ENCODE data around the gene ABHD5. TPM values are rescaled to one million over a fixed set of nuclear protein-coding genes. Genes with fewer than 3 reads are reported as not detected.
A peak's percentile ranks its signal among the peaks of the same experiment; 100 is the strongest.

The ABHD5 gene
- total and polyA plus RNA-seq, 7 experiments from 2014 or later = 4.2 to 21.0 (median 6.4) TPM

DNA sequence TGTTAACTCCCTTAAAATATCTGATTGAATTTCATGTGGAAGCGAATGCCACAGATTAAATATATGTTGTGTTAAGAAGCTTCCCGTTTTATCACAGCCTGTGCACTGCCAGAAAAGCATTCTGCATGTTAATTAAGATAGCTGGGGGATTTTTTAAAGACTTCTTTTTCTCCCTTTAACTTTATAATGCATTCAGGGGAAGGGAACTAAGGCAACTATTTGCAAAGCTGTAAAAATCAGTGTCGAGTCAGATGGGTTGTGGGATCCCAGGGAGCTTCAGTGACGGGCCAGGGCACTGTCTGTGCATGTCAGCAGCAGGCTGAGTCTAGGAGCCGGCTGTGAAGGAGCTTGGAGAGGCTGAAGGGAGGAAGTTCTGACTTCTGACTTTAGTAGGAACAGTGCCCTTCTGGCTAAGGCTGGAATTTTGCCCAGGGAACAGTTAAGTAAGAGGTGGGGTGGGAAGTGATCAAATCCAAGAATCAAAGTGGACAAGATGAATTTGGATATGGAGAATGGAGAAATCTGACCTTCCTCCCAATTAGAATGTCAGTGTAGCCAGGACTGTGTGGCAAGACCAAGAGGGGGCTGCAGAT is 77.7 kb downstream of the ABHD5 start:
- POLR2A ChIA-PET = interaction anchor here (0.7 to 1.9 kb wide), 2 partner anchors 10 to 14 kb away, joined by 3 to 11 read pairs; no protein-coding TSS in a partner anchor
- H3K9me3 Mint-ChIP-seq = no peaks in the 10 kb centered on the region

DNA sequence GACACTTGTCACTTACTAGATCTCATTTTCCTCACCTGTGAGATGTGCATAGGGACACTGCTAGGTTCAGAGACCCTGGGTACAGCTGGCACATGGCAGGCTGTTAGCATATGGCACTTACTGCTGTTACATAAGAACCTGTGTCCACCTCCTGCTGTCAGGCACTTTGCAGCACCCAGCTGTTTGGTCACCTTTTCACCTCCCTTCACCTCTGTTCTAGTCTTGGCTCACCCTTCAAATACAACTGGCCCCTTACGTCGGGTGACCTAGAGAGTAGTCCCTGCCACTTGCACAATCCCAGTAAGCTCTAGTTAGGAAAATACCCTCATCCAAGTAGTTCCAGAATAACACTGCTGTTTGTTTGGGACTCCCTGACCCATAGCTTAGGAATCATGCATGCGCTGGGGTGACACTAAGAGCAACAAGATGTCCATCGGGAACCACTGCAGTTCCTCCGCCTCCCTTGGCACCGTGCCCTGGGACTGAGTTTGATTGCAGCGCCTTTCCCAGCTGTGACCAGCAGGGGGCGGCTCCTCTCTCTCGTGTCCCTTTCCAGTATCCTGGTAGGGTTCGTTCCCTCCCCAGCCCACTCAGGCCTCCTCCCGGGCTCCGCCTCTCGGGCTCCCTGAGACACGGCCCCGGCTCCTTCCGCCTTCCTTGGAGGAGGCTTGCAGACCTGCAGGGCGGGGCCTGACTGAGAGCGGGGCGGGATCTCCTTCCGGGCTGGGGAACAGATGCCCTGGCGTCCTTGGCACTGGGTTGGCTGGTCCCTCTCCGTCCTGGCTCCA is 78.6 kb downstream of the ABHD5 start:
- ATAC-seq (peak; percentile 75), DNase-seq (peak; percentile 48 to 76 (median 68))
- H3K27ac ChIP-seq (ENCODE audit: low read depth, low read length) = no peak overlapping the region
- Mint-ChIP-seq H3K9me3 (no peaks in the 10 kb centered on the region), H3K4me3 (peak overlapping the region in 9 of 10 donors; percentile 0 to 66 (median 35)), H3K27me3 (peaks cover 0 to 21% (median 0%) of the 10 kb centered on the region in 5 donors), H3K4me1 (peaks cover 5 to 20% (median 10%) of the 10 kb centered on the region in 7 donors), H3K27ac (peak overlapping the region in 1 of 9 donors; percentile 15), H3K36me3 (no peaks in the 10 kb centered on the region)
- CTCF ChIA-PET = interaction anchor here (0.6 to 2.1 kb wide), 11 partner anchors 10 to 1802 kb away, joined by 3 to 10 read pairs (median 3); no protein-coding TSS in a partner anchor
- H3K27me3 ChIP-seq (ENCODE audit: control insufficient read depth in 2 of 2, insufficient read depth in 2 of 2, low read length in 2 of 2) = no peaks in the 10 kb centered on the region
- no peaks in the 10 kb centered on the region for H3K9me3 ChIP-seq (ENCODE audit: control insufficient read depth in 2 of 3, low read length in 3 of 3)
- no peak overlapping the region for H3K4me3 ChIP-seq (ENCODE audit: low read length)
- POLR2A ChIA-PET = interaction anchor here (0.7 to 1.9 kb wide), 2 partner anchors 11 to 14 kb away, joined by 3 to 11 read pairs; no protein-coding TSS in a partner anchor
- H3K36me3 ChIP-seq (ENCODE audit: control insufficient read depth in 2 of 3, insufficient read depth in 3 of 3, low read length in 3 of 3) = no peaks in the 10 kb centered on the region
- intact Hi-C loops (cut with micrococcal nuclease) = loop anchor here (1.0 kb wide), 2 partner anchors 14 to 429 kb away; no protein-coding TSS in a partner anchor
- H3K4me1 ChIP-seq (ENCODE audit: control insufficient read depth in 2 of 2, insufficient read depth in 2 of 2, low read length in 2 of 2) = peaks cover 14 to 20% of the 10 kb centered on the region in 2 donors

More for the DNA sequence above, 77.7 kb downstream of the ABHD5 start:
- no peaks in the 10 kb centered on the region for H3K27me3 ChIP-seq (ENCODE audit: control insufficient read depth in 2 of 2, insufficient read depth in 2 of 2, low read length in 2 of 2)
- Mint-ChIP-seq H3K4me1 (peaks cover 5 to 20% (median 10%) of the 10 kb centered on the region in 7 donors), H3K4me3 (no peak overlapping the region), H3K36me3 (no peaks in the 10 kb centered on the region), H3K27me3 (peaks cover 0 to 21% (median 0%) of the 10 kb centered on the region in 5 donors), H3K27ac (peak overlapping the region in 1 of 9 donors; percentile 10)
- CTCF ChIA-PET = interaction anchor here (0.6 to 2.1 kb wide), 9 partner anchors 9 to 1801 kb away, joined by 3 to 10 read pairs (median 3); no protein-coding TSS in a partner anchor
- H3K4me3 ChIP-seq (ENCODE audit: low read length) = no peak overlapping the region
- no peaks in the 10 kb centered on the region for H3K9me3 ChIP-seq (ENCODE audit: control insufficient read depth in 2 of 3, low read length in 3 of 3)
- H3K27ac ChIP-seq (ENCODE audit: low read depth, low read length) = no peak overlapping the region
- H3K36me3 ChIP-seq (ENCODE audit: control insufficient read depth in 2 of 3, insufficient read depth in 3 of 3, low read length in 3 of 3) = no peaks in the 10 kb centered on the region
- no peak for ATAC-seq
- intact Hi-C loops (cut with micrococcal nuclease) = no loop called here
- peaks cover 14 to 20% of the 10 kb centered on the region in 2 donors for H3K4me1 ChIP-seq (ENCODE audit: control insufficient read depth in 2 of 2, insufficient read depth in 2 of 2, low read length in 2 of 2)
- no peak for DNase-seq

DNA sequence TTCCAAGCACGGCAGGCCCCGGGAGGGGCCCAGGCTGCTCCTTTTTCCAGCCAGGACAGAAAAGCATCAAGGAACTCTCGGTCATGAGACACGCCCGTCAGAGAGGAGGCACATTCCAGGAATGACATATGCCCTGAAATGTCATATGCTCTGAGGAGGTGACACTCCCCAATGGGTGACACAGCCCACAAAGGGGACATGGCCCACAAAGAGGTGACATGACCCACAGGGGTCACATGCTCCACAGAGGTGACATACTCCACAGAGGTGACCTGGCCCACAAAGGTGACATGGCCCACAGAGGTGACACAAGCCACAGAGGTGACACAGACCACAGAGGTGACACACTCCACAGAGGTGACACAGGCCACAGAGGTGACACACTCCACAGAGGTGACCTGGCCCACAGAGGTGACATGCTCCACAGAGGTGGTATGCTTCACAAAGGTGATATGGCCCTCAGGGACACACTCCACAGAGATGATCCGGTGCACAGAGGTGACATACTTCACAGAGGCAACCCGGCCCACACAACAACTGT is 79.2 kb downstream of the ABHD5 start:
- Mint-ChIP-seq H3K27ac (peak overlapping the region in 1 of 9 donors; percentile 17), H3K9me3 (no peaks in the 10 kb centered on the region), H3K36me3 (no peaks in the 10 kb centered on the region), H3K4me3 (peak overlapping the region in 1 of 10 donors; percentile 0), H3K4me1 (peaks cover 5 to 20% (median 10%) of the 10 kb centered on the region in 7 donors), H3K27me3 (peaks cover 0 to 21% (median 0%) of the 10 kb centered on the region in 5 donors)
- no peaks in the 10 kb centered on the region for H3K27me3 ChIP-seq (ENCODE audit: control insufficient read depth in 2 of 2, insufficient read depth in 2 of 2, low read length in 2 of 2)
- no peaks in the 10 kb centered on the region for H3K9me3 ChIP-seq (ENCODE audit: control insufficient read depth in 2 of 3, low read length in 3 of 3)
- CTCF ChIA-PET = interaction anchor here (0.6 to 2.1 kb wide), 3 partner anchors 10 to 227 kb away, joined by 3 to 10 read pairs (median 9); no protein-coding TSS in a partner anchor
- DNase-seq (no peak), ATAC-seq (peak; percentile 29)
- peaks cover 14 to 20% of the 10 kb centered on the region in 2 donors for H3K4me1 ChIP-seq (ENCODE audit: control insufficient read depth in 2 of 2, insufficient read depth in 2 of 2, low read length in 2 of 2)
- H3K27ac ChIP-seq (ENCODE audit: low read depth, low read length) = no peak overlapping the region
- POLR2A ChIA-PET = interaction anchor here (1.9 kb wide), 1 partner anchor 11 kb away, joined by 11 read pairs; no protein-coding TSS in a partner anchor
- intact Hi-C loops (cut with micrococcal nuclease) = loop anchor here (1.0 to 5.0 kb wide), 3 partner anchors 15 to 428 kb away; partner anchors contain the start of gene ANO10 (in 1 of the 2)
- no peaks in the 10 kb centered on the region for H3K36me3 ChIP-seq (ENCODE audit: control insufficient read depth in 2 of 3, insufficient read depth in 3 of 3, low read length in 3 of 3)
- no peak overlapping the region for H3K4me3 ChIP-seq (ENCODE audit: low read length)

DNA sequence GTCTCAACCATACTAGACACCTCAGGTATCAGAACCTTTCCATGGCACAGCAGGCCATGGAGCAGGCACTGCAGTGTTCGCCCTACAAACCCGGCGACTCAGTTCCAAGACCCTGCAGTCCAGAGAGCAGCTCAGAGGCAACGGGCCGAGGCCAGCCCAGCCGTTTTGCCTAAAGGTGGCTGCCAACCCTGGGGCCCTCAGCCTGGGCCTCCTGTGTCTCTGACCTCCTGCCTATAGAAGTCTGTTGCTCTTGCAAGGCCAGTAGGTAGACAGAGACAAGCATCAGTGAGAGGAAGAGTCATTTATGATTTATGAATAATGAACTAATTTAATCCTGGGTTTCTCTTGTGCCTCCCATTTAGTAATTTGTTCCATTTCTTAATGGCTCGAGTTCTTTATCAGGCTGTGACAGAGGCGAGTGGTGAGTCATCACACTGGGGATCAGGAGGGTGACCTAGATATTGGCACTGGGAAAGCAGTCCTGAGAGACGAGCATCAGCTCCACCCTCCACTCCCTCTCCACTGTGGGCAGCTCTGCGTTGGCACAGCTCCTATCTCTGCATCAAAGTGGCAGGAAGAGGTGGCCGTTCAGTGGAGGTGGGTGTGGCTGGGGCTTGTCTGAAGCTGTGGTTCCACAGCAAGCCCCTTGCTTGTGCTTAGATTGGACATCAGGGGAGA is 79.8 kb downstream of the ABHD5 start:
- peaks cover 5 to 20% (median 10%) of the 10 kb centered on the region in 7 donors for H3K4me1 Mint-ChIP-seq
- CTCF ChIA-PET = interaction anchor here (0.6 kb wide), 1 partner anchor 277 kb away, joined by 5 read pairs; no protein-coding TSS in a partner anchor
- Histone ChIP-seq H3K9me3 (ENCODE audit: control insufficient read depth in 2 of 3, low read length in 3 of 3) (no peaks in the 10 kb centered on the region), H3K27me3 (ENCODE audit: control insufficient read depth in 2 of 2, insufficient read depth in 2 of 2, low read length in 2 of 2) (no peaks in the 10 kb centered on the region), H3K27ac (ENCODE audit: low read depth, low read length) (no peak overlapping the region), H3K4me3 (ENCODE audit: low read length) (no peak overlapping the region), H3K4me1 (ENCODE audit: control insufficient read depth in 2 of 2, insufficient read depth in 2 of 2, low read length in 2 of 2) (peaks cover 14 to 20% of the 10 kb centered on the region in 2 donors), H3K36me3 (ENCODE audit: control insufficient read depth in 2 of 3, insufficient read depth in 3 of 3, low read length in 3 of 3) (no peaks in the 10 kb centered on the region)
- peak overlapping the region in 2 of 9 donors; percentile 39 to 81 for H3K27ac Mint-ChIP-seq
- H3K36me3 Mint-ChIP-seq = no peaks in the 10 kb centered on the region
- DNase-seq = no peak
- H3K4me3 Mint-ChIP-seq = no peak overlapping the region
- POLR2A ChIA-PET = no interaction called here
- no peaks in the 10 kb centered on the region for H3K9me3 Mint-ChIP-seq
- ATAC-seq = peak; percentile 32
- intact Hi-C loops (cut with micrococcal nuclease) = loop anchor here in 1 of 2 donors (5.0 kb wide), 1 partner anchor 148 kb away; the partner anchor contains the start of gene ANO10
- peaks cover 0 to 21% (median 0%) of the 10 kb centered on the region in 5 donors for H3K27me3 Mint-ChIP-seq

DNA sequence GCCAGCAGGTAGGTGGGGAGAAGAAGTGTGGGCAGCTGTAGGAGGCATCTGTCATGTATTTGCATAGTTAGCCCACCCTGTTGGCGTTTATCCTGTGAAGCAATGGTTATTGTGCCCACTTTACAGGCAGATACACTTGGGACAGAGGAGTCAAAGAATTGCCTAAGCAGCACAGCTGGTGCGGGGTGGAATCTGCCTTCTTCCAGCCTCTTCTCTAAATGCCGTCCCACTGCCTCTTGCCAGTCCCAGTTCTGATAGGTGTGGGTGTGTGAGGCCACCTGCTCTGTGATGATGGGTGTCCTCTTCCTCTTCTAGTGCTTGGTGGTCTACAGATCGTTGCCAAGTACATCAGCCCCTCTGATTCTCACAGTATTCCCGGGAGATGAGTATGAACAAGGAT is 80.9 kb downstream of the ABHD5 start:
- DNase-seq = no peak
- H3K4me1 Mint-ChIP-seq = peaks cover 5 to 20% (median 10%) of the 10 kb centered on the region in 7 donors
- peaks cover 0 to 3% (median 0%) of the 10 kb centered on the region in 11 donors for H3K9me3 Mint-ChIP-seq
- H3K27ac ChIP-seq (ENCODE audit: low read depth, low read length) = no peak overlapping the region
- ATAC-seq = no peak
- H3K9me3 ChIP-seq (ENCODE audit: control insufficient read depth in 2 of 3, low read length in 3 of 3) = no peaks in the 10 kb centered on the region
- H3K36me3 ChIP-seq (ENCODE audit: control insufficient read depth in 2 of 3, insufficient read depth in 3 of 3, low read length in 3 of 3) = no peaks in the 10 kb centered on the region
- no peak overlapping the region for H3K4me3 Mint-ChIP-seq
- ChIA-PET POLR2A (no interaction called here), CTCF (no interaction called here)
- no peak overlapping the region for H3K4me3 ChIP-seq (ENCODE audit: low read length)
- H3K36me3 Mint-ChIP-seq = peaks cover 0 to 4% (median 0%) of the 10 kb centered on the region in 5 donors
- intact Hi-C loops (cut with micrococcal nuclease) = loop anchor here in 1 of 2 donors (5.0 kb wide), 1 partner anchor 149 kb away; the partner anchor contains the start of gene ANO10
- H3K4me1 ChIP-seq (ENCODE audit: control insufficient read depth in 2 of 2, insufficient read depth in 2 of 2, low read length in 2 of 2) = peaks cover 14 to 20% of the 10 kb centered on the region in 2 donors
- H3K27ac Mint-ChIP-seq = no peak overlapping the region
- H3K27me3 Mint-ChIP-seq = peaks cover 0 to 21% (median 6%) of the 10 kb centered on the region in 5 donors
- H3K27me3 ChIP-seq (ENCODE audit: control insufficient read depth in 2 of 2, insufficient read depth in 2 of 2, low read length in 2 of 2) = no peaks in the 10 kb centered on the region
